HepG2 (cell line): ENCODE measurements around the gene LAMP1. TPM values are rescaled to one million over a fixed set of nuclear protein-coding genes. Genes with fewer than 3 reads are reported as not detected.

ENCODE experiments used
- ATAC-seq: fragments of 200-7000 bp; cut with Tn5 transposase; 3 replicates; pipeline ENCODE4 v1.9.1; 2020; ENCODE audit warnings: mild to moderate bottlenecking, moderate library complexity
- BruUV-seq: library from RNA; stranded (reverse); fragments of 400-500 nt; replicated peaks from 2 replicates; lab custom pipeline; 2021; lab: Mats Ljungman, UMichigan
- CTCF ChIA-PET: fragments of 300-600 bp; formaldehyde crosslinking; extraction: SDS; loops from one replicate; lab custom pipeline; 2021; ENCODE audit warnings: low total read pairs, inconsistent platforms, low intra/inter-chr PET ratio; lab: Yijun Ruan, JAX
- POLR2A ChIA-PET: fragments of 350-600 bp; sonication (Branson Sonifier 250); formaldehyde crosslinking; loops from one replicate; lab custom pipeline; 2020; ENCODE audit warnings: antibody characterized with exemption, inconsistent platforms; lab: Yijun Ruan, JAX
- DNase-seq: peaks from one replicate; pipeline ENCODE4 v3.0.0-alpha.2; 2015; ENCODE audit warnings: low spot score
- FAIRE-seq: peaks from 3 replicates; lab custom pipeline; 2011; peaks lifted over from hg19 to GRCh38; lab: Jason Lieb, UNC
- H2AFZ ChIP-seq: one replicate; pipeline ENCODE4 v1.6.1; 2011; ENCODE audit warnings: low read length, inconsistent platforms
- H3K27ac ChIP-seq: fragments of 300-600 bp; 3 replicates; pipeline ENCODE4 v1.8.0; 2011; ENCODE audit warnings: mixed run types, mild to moderate bottlenecking, mixed read lengths, low read length, inconsistent platforms; ENCODE audit not compliant: insufficient read depth; ENCODE audit errors: extremely low read length
- H3K27me3 ChIP-seq, 2 experiments: fragments of 200-600 bp in 1 of 2; 2 replicates in 1 of 2; 3 replicates in 1 of 2; pipeline versions ENCODE4 v1.6.0 to v1.8.0; 2011; ENCODE audit warnings: low read length in 2 of 2, mild to moderate bottlenecking in 2 of 2, moderate library complexity in 2 of 2, inconsistent platforms in 1 of 2; ENCODE audit not compliant: insufficient read depth in 2 of 2, control insufficient read depth in 1 of 2
- H3K36me3 ChIP-seq, 2 experiments: fragments of 200-600 bp in 1 of 2; replicated peaks in 1 of 2; 2 replicates in 1 of 2; 3 replicates in 1 of 2; pipeline versions ENCODE4 v1.5.1 to v1.8.0; 2011; ENCODE audit warnings: low read length in 2 of 2, inconsistent platforms in 1 of 2; ENCODE audit not compliant: insufficient read depth in 2 of 2, control insufficient read depth in 1 of 2
- H3K4me1 ChIP-seq: 2 replicates; pipeline ENCODE4 v1.5.1; 2012; ENCODE audit warnings: low read length, inconsistent platforms; ENCODE audit not compliant: insufficient read depth
- H3K4me2 ChIP-seq: 2 replicates; pipeline ENCODE4 v1.6.0; 2011; ENCODE audit warnings: low read depth, low read length, inconsistent platforms
- H3K4me3 ChIP-seq, 3 experiments: fragments of 200-600 bp in 1 of 3; sonication (generic), shearing (Covaris generic) in 1 of 3; replicated peaks in 1 of 3; 2 replicates each; pipeline ENCODE4 v1.5.1; 2011 to 2016; ENCODE audit warnings: low read length in 3 of 3, inconsistent platforms in 2 of 3, low read depth in 2 of 3, mild to moderate bottlenecking in 2 of 3, control low read depth in 1 of 3, mixed read lengths in 1 of 3; ENCODE audit not compliant: insufficient read depth in 1 of 3
- H3K79me2 ChIP-seq: one replicate; pipeline ENCODE4 v1.6.1; 2011; ENCODE audit warnings: low read length, inconsistent platforms; ENCODE audit not compliant: insufficient read depth
- H3K9ac ChIP-seq: 2 replicates; pipeline ENCODE4 v1.6.0; 2011; ENCODE audit warnings: mild to moderate bottlenecking, low read depth, low read length, inconsistent platforms; ENCODE audit not compliant: insufficient read depth
- H3K9me3 ChIP-seq: 2 replicates; pipeline ENCODE4 v1.5.1; 2012; ENCODE audit warnings: mild to moderate bottlenecking, low read length
- H4K20me1 ChIP-seq: 2 replicates; pipeline ENCODE4 v1.6.0; 2011; ENCODE audit warnings: inconsistent platforms, mild to moderate bottlenecking, low read length, moderate library complexity; ENCODE audit not compliant: insufficient read depth
- ADNP ChIP-seq: sonication (generic); formaldehyde crosslinking; IDR thresholded peaks from 2 replicates; pipeline ENCODE4 v1.4.0; 2020; ENCODE audit warnings: missing genetic modification reagents
- E2F2 ChIP-seq: sonication (generic); formaldehyde crosslinking; IDR thresholded peaks from 2 replicates; pipeline ENCODE4 v1.4.0; 2020; ENCODE audit warnings: missing genetic modification reagents, borderline replicate concordance
- FOSL2 ChIP-seq: sonication (generic); formaldehyde crosslinking; IDR thresholded peaks from 2 replicates; pipeline ENCODE4 v1.4.0; 2020; ENCODE audit warnings: missing genetic modification reagents
- IKZF4 ChIP-seq: sonication (generic); formaldehyde crosslinking; IDR thresholded peaks from 2 replicates; pipeline ENCODE4 v1.5.1; 2020; ENCODE audit warnings: borderline replicate concordance, mild to moderate bottlenecking, low read depth, missing genetic modification reagents; ENCODE audit errors: not compliant biosample characterization
- MAFF ChIP-seq: IDR thresholded peaks from 2 replicates; pipeline ENCODE4 v1.6.1; 2011; ENCODE audit warnings: low read depth, low read length, improper control_type of control experiment
- REXO4 ChIP-seq: sonication (generic); formaldehyde crosslinking; IDR thresholded peaks from 2 replicates; pipeline ENCODE4 v1.8.0; 2022; ENCODE audit warnings: missing genetic modification reagents, mild to moderate bottlenecking, borderline replicate concordance
- RNF2 ChIP-seq: fragments of 450-650 bp; conservative IDR thresholded peaks from 2 replicates; pipeline ENCODE4 v1.6.1; 2016; ENCODE audit warnings: low read depth
- TBX2 ChIP-seq: sonication (generic); formaldehyde crosslinking; IDR thresholded peaks from 2 replicates; pipeline ENCODE4 v1.5.0; 2020; ENCODE audit warnings: missing genetic modification reagents, mild to moderate bottlenecking, borderline replicate concordance
- ZBTB1 ChIP-seq: sonication (generic); formaldehyde crosslinking; IDR thresholded peaks from 2 replicates; pipeline ENCODE4 v1.4.0; 2020; ENCODE audit warnings: missing genetic modification reagents, borderline replicate concordance
- ZNF430 ChIP-seq: sonication (generic); formaldehyde crosslinking; IDR thresholded peaks from 2 replicates; pipeline ENCODE4 v1.9.0; 2021; ENCODE audit warnings: mild to moderate bottlenecking, missing genetic modification reagents
- ZNF597 ChIP-seq: sonication (generic); formaldehyde crosslinking; IDR thresholded peaks from 2 replicates; pipeline ENCODE4 v1.5.0; 2020; ENCODE audit warnings: missing genetic modification reagents
- WGBS: methylation state at CpG from one replicate; pipeline ENCODE4 v1.1.6; 2017; ENCODE audit warnings: low lambda C conversion rate; 5-methylcytosine and 5-hydroxymethylcytosine counted together
- in situ Hi-C: cut with HindIII; loops from 2 replicates; pipeline ENCODE4 v1.10.0; 2017; ENCODE audit warnings: low pct_unique_long_range_greater_than_20kb; ENCODE audit not compliant: extremely low pct_ligation_motif_present
- intact Hi-C: fragments of 100-400 bp; cut with micrococcal nuclease; formaldehyde crosslinking; loops from one replicate; pipeline ENCODE4 v1.10.0; 2022; ENCODE audit not compliant: unreplicated experiment
- polyA plus RNA-seq, 8 experiments: library from polyadenylated mRNA; depleted of rRNA in 3 of 8; stranded (reverse) in 7 of 8; unstranded in 1 of 8; fragments of >200 nt; fragmentation: Illumina TruSeq in 4 of 8; extraction: Trizol in 4 of 8; gene quantifications; 2 replicates each; pipeline versions ENCODE4 v1.2.1 to v1.2.3, GENCODE V29; 2011 to 2016; ENCODE audit warnings: low read depth in 4 of 8, missing spikeins in 1 of 8, mixed read lengths in 1 of 8; ENCODE audit not compliant: insufficient read depth in 1 of 8
- total RNA-seq, 5 experiments: library from RNA; depleted of rRNA; stranded (reverse); fragments of >200 nt; fragmentation: Illumina TruSeq; extraction: Trizol; gene quantifications; 2 replicates each; pipeline ENCODE4 v1.2.3, GENCODE V29; 2016; ENCODE audit warnings: low read depth in 1 of 5
- TF ChIP-seq, protein P1 (sequence below): sonication (generic); formaldehyde crosslinking; IDR thresholded peaks from 2 replicates; pipeline ENCODE4 v1.9.0; 2021; ENCODE audit warnings: missing genetic modification reagents, mild to moderate bottlenecking, borderline replicate concordance

LAMP1 gene
- total and polyA plus RNA-seq, 2 of the 13 experiments (the other 11 are each of a cell fraction or from before 2014, with no cell fraction given) = 103 to 112 TPM

DNA sequence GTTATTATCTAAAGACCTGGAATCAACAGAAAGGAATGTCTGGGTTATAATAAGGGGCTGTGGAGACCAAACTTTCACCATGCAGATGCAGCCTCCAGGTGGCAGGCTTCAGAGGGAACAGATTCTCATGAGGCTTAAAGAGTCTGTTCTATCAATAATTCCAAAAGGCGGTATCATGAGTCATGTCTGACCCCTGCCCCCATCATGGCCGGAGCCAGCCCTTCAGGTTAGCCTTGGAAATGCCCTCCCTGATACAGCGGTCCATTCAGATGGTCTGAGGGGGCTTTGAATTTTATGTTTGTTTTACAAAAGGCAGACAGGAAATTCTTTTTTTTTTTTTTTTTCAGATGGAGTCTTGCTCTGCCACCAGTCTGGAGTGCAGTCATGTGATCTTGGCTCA lies 21.7 kb upstream of the LAMP1 start (continued):
- TF ChIP-seq FOSL2 (peak; percentile 91), ZNF597 (CRISPR knock-in tag) (no peak), TBX2 (CRISPR knock-in tag) (no peak), REXO4 (no peak)
- TF ChIP-seq, all 625 proteins: peak for 35

GRCh38 chr13:113280126-113280525 lies 16.9 kb upstream of the LAMP1 start:
- DNase-seq = no peak
- no peak for FAIRE-seq
- WGBS = 54% methylated on average over 6 of the region's 6 CpGs
- BruUV-seq = no TSS peak
- in situ Hi-C loops = no loop called here
- intact Hi-C loops = no loop called here
- CTCF ChIA-PET = no interaction called here
- Histone ChIP-seq H3K36me3 (no peaks in the 10 kb centered on the region), H3K9me3 (no peaks in the 10 kb centered on the region), H3K27me3 (peaks cover 0 to 9% of the 10 kb centered on the region in 2 experiments; a peak in 4 of 5 replicates), H3K4me3 (no peak overlapping the region), H3K9ac (no peak overlapping the region), H2AFZ (no peak overlapping the region), H3K27ac (no peak overlapping the region), H3K4me1 (peaks cover 8% of the 10 kb centered on the region), H3K79me2 (no peaks in the 10 kb centered on the region), H4K20me1 (no peaks in the 10 kb centered on the region), H3K4me2 (no peak overlapping the region)
- ATAC-seq = no peak
- POLR2A ChIA-PET = no interaction called here
- TF ChIP-seq E2F2 (no peak), RNF2 (no peak), IKZF4 (no peak), MAFF (no peak), ZNF430 (CRISPR knock-in tag) (no peak), ADNP (CRISPR knock-in tag) (no peak), ZBTB1 (no peak)
- TF ChIP-seq, protein P1, sequence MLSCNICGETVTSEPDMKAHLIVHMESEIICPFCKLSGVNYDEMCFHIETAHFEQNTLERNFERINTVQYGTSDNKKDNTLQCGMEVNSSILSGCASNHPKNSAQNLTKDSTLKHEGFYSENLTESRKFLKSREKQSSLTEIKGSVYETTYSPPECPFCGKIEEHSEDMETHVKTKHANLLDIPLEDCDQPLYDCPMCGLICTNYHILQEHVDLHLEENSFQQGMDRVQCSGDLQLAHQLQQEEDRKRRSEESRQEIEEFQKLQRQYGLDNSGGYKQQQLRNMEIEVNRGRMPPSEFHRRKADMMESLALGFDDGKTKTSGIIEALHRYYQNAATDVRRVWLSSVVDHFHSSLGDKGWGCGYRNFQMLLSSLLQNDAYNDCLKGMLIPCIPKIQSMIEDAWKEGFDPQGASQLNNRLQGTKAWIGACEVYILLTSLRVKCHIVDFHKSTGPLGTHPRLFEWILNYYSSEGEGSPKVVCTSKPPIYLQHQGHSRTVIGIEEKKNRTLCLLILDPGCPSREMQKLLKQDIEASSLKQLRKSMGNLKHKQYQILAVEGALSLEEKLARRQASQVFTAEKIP (CRISPR knock-in tag) = no peak
